Mucosa of descending colon (tissue), 3 donors: ENCODE measurements around the gene FASTKD1. TPM values are rescaled to one million over a fixed set of nuclear protein-coding genes. Genes with fewer than 3 reads are reported as not detected.

Experiments used
- ATAC-seq: fragments of 200-7000 bp; cut with Tn5 transposase; one replicate; pipeline ENCODE4 v1.9.1; 2020; ENCODE audit warnings: mild to moderate bottlenecking, moderate library complexity
- DNase-seq, 3 donors: peaks; one replicate each; pipeline ENCODE4 v3.0.0-alpha.2; 2020
- H3K36me3 ChIP-seq: fragments of 200-600 bp; one replicate; pipeline ENCODE4 v1.8.0; 2021; ENCODE audit warnings: low read depth, mild to moderate bottlenecking
- H3K4me1 ChIP-seq: fragments of 200-600 bp; one replicate; pipeline ENCODE4 v1.8.0; 2021; ENCODE audit warnings: low read depth, mild to moderate bottlenecking
- H3K4me3 ChIP-seq: fragments of 200-600 bp; one replicate; pipeline ENCODE4 v1.8.0; 2021; ENCODE audit warnings: mild to moderate bottlenecking
- H3K9me3 ChIP-seq: fragments of 200-600 bp; one replicate; pipeline ENCODE4 v1.8.0; 2021; ENCODE audit warnings: mild to moderate bottlenecking
- CTCF ChIP-seq: fragments of 200-600 bp; IDR thresholded peaks from one replicate; pipeline ENCODE4 v1.8.0; 2022; ENCODE audit warnings: antibody characterized with exemption, mild to moderate bottlenecking
- intact Hi-C, 2 donors: fragments of 100-400 bp; cut with DNase I in 1 of 2; cut with micrococcal nuclease in 1 of 2; formaldehyde crosslinking; loops; one replicate each; pipeline versions ENCODE4 v1.11.0 to v1.11.1; 2022; cut with DNase I, micrococcal nuclease
- total RNA-seq, 3 donors: library from RNA; stranded (reverse); fragmentation: NEBNext Ultra II Directional in 2 of 3; extraction: Animal tissue kit (Norgen Biotek cat#: 25700) in 2 of 3; gene quantifications; one replicate each; pipeline versions ENCODE4 v1.2.1 to v1.2.4, GENCODE V29; 2021 to 2023
- donor health status: DM: no; HTN: no; CAD: no; lungs with moderate emphysema.
- donor health status: DM: no; HTN: no; CAD: no.
- donor health status: DM: no; HTN: yes; CAD: no.

Gene FASTKD1
- total RNA-seq, 3 donors from 2014 or later = 44.4 to 70.5 (median 58.6) TPM

- TF ChIP-seq CTCF = no peak
- Histone ChIP-seq H3K36me3 (no peaks in the 10 kb centered on the region), H3K9me3 (no peaks in the 10 kb centered on the region), H3K4me3 (no peak overlapping the region), H3K4me1 (no peaks in the 10 kb centered on the region)
- intact Hi-C loops = no loop called here
- DNase-seq (no peak), ATAC-seq (no peak)
Measured at GRCh38 chr2:169495310-169495928, 78.2 kb downstream of the FASTKD1 start.

- DNase-seq (no peak), ATAC-seq (no peak)
- Histone ChIP-seq H3K9me3 (no peaks in the 10 kb centered on the region), H3K4me1 (no peaks in the 10 kb centered on the region), H3K4me3 (no peak overlapping the region), H3K36me3 (no peaks in the 10 kb centered on the region)
- intact Hi-C loops = no loop called here
- TF ChIP-seq CTCF = no peak
Measured at GRCh38 chr2:169493360-169493759, 80.3 kb downstream of the FASTKD1 start.

- no peaks in the 10 kb centered on the region for H3K4me1 ChIP-seq
- intact Hi-C loops = no loop called here
- no peaks in the 10 kb centered on the region for H3K36me3 ChIP-seq
- ATAC-seq (no peak), DNase-seq (no peak)
- no peak overlapping the region for H3K4me3 ChIP-seq
- TF ChIP-seq CTCF = no peak
- H3K9me3 ChIP-seq = no peaks in the 10 kb centered on the region
Measured at GRCh38 chr2:169491378-169491777, 82.3 kb downstream of the FASTKD1 start.

GRCh38 chr2:169490834-169491233, 82.8 kb downstream of the FASTKD1 start:
- ATAC-seq = no peak
- intact Hi-C loops = no loop called here
- H3K9me3 ChIP-seq = no peaks in the 10 kb centered on the region
- H3K4me1 ChIP-seq = no peaks in the 10 kb centered on the region
- TF ChIP-seq CTCF = no peak
- no peaks in the 10 kb centered on the region for H3K36me3 ChIP-seq
- DNase-seq = no peak
- no peak overlapping the region for H3K4me3 ChIP-seq

GRCh38 chr2:169486487-169486886, 87.2 kb downstream of the FASTKD1 start:
- no peaks in the 10 kb centered on the region for H3K4me1 ChIP-seq
- intact Hi-C loops = no loop called here
- H3K9me3 ChIP-seq = no peaks in the 10 kb centered on the region
- H3K4me3 ChIP-seq = no peak overlapping the region
- no peak for DNase-seq
- no peaks in the 10 kb centered on the region for H3K36me3 ChIP-seq
- ATAC-seq = no peak
- no peak for TF ChIP-seq CTCF

GRCh38 chr2:169485650-169486138, 88.0 kb downstream of the FASTKD1 start:
- no peaks in the 10 kb centered on the region for H3K36me3 ChIP-seq
- ATAC-seq = no peak
- intact Hi-C loops = no loop called here
- no peaks in the 10 kb centered on the region for H3K9me3 ChIP-seq
- no peak for DNase-seq
- H3K4me3 ChIP-seq = no peak overlapping the region
- TF ChIP-seq CTCF = no peak
- H3K4me1 ChIP-seq = no peaks in the 10 kb centered on the region
